ENCODE measurements around the gene ADSL. TPM values are rescaled to one million over a fixed set of nuclear protein-coding genes. Genes with fewer than 3 reads are reported as not detected.
A peak's percentile ranks its signal among the peaks of the same experiment; 100 is the strongest.

Gene ADSL
- total and polyA plus RNA-seq, 10 donors = 39.1 to 77.7 (median 51.7) TPM

- intact Hi-C loops (cut with DNase I; ENCODE audit: low total_unique reads) = no loop called here
These were observed 13.9 kb upstream of the ADSL start for GRCh38 chr22:40332319-40332781.

GRCh38 chr22:40334060-40334459 is 12.2 kb upstream of the ADSL start:
- intact Hi-C loops (cut with DNase I; ENCODE audit: low total_unique reads) = no loop called here
- Histone ChIP-seq H3K4me3 (no peak overlapping the region), H3K4me1 (peaks cover 18 to 82% (median 39%) of the 10 kb centered on the region in 6 donors), H3K27ac (peak overlapping the region in 5 of 8 donors; percentile 48 to 62 (median 57)), H3K36me3 (peaks cover 0 to 52% (median 9%) of the 10 kb centered on the region in 6 donors), H3K9me3 (no peaks in the 10 kb centered on the region), H3K27me3 (replicated peaks in 1 of 7) (no peaks in the 10 kb centered on the region)
- TF ChIP-seq POLR2A (IDR thresholded peaks at IDR 0.05) (no peak), CTCF (IDR thresholded peaks at IDR 0.05 in 8 of 11, conservative IDR thresholded peaks at IDR 0.05 in 3 of 11) (no peak), POLR2AphosphoS5 (IDR thresholded peaks at IDR 0.05) (no peak)
- 46 to 68% (median 56%) methylated on average over 2 of the region's 2 CpGs for WGBS, 5 donors
- DNase-seq = no peak

More at GRCh38 chr22:40332319-40332781, 13.9 kb upstream of the ADSL start:
- peak overlapping the region in 4 of 8 donors; percentile 4 to 57 (median 37) for H3K27ac ChIP-seq
- H3K27me3 ChIP-seq (replicated peaks in 1 of 7) = no peaks in the 10 kb centered on the region
- WGBS, 5 donors = 66 to 71% (median 69%) methylated on average over 9 of the region's 9 CpGs
- DNase-seq = no peak
- no peaks in the 10 kb centered on the region for H3K9me3 ChIP-seq
- H3K4me3 ChIP-seq = no peak overlapping the region
- peaks cover 0 to 54% (median 10%) of the 10 kb centered on the region in 6 donors for H3K36me3 ChIP-seq
- peaks cover 18 to 98% (median 49%) of the 10 kb centered on the region in 6 donors for H3K4me1 ChIP-seq
- no peak for TF ChIP-seq CTCF (IDR thresholded peaks at IDR 0.05 in 8 of 11, conservative IDR thresholded peaks at IDR 0.05 in 3 of 11)
- no peak for TF ChIP-seq POLR2AphosphoS5 (IDR thresholded peaks at IDR 0.05)
- TF ChIP-seq POLR2A (IDR thresholded peaks at IDR 0.05) = no peak

GRCh38 chr22:40334899-40335298 is 11.4 kb upstream of the ADSL start:
- no peak overlapping the region for H3K4me3 ChIP-seq
- H3K27ac ChIP-seq = peak overlapping the region in 6 of 8 donors; percentile 27 to 62 (median 53)
- intact Hi-C loops (cut with DNase I; ENCODE audit: low total_unique reads) = no loop called here
- no peaks in the 10 kb centered on the region for H3K9me3 ChIP-seq
- 9 to 16% (median 12%) methylated on average over 2 of the region's 2 CpGs for WGBS, 5 donors
- H3K4me1 ChIP-seq = peaks cover 18 to 74% (median 35%) of the 10 kb centered on the region in 6 donors
- no peak for TF ChIP-seq POLR2AphosphoS5 (IDR thresholded peaks at IDR 0.05)
- TF ChIP-seq POLR2A (IDR thresholded peaks at IDR 0.05) = no peak
- TF ChIP-seq CTCF (IDR thresholded peaks at IDR 0.05 in 8 of 11, conservative IDR thresholded peaks at IDR 0.05 in 3 of 11) = no peak
- DNase-seq = no peak
- peaks cover 0 to 48% (median 9%) of the 10 kb centered on the region in 6 donors for H3K36me3 ChIP-seq
- no peaks in the 10 kb centered on the region for H3K27me3 ChIP-seq (replicated peaks in 1 of 7)

GRCh38 chr22:40335358-40335757 is 10.9 kb upstream of the ADSL start:
- H3K9me3 ChIP-seq = no peaks in the 10 kb centered on the region
- H3K4me3 ChIP-seq = no peak overlapping the region
- peaks cover 0 to 43% (median 9%) of the 10 kb centered on the region in 6 donors for H3K36me3 ChIP-seq
- no peak for DNase-seq
- 19 to 51% (median 30%) methylated on average over 2 of the region's 2 CpGs for WGBS, 5 donors
- H3K4me1 ChIP-seq = peaks cover 18 to 69% (median 32%) of the 10 kb centered on the region in 6 donors
- peak overlapping the region in 4 of 8 donors; percentile 48 to 62 (median 54) for H3K27ac ChIP-seq
- no peaks in the 10 kb centered on the region for H3K27me3 ChIP-seq (replicated peaks in 1 of 7)
- TF ChIP-seq POLR2A (IDR thresholded peaks at IDR 0.05) (no peak), CTCF (IDR thresholded peaks at IDR 0.05 in 8 of 11, conservative IDR thresholded peaks at IDR 0.05 in 3 of 11) (no peak), POLR2AphosphoS5 (IDR thresholded peaks at IDR 0.05) (no peak)
- intact Hi-C loops (cut with DNase I; ENCODE audit: low total_unique reads) = no loop called here

Data from spleen (tissue), 11 donors.